CD4-positive, alpha-beta T cell treated with Interferon alpha-2 for 1 hour (primary cell): ENCODE measurements around the gene GSTO1.
"Not testable (repeated sequence)": the region's sequence is repeated elsewhere in the genome, so short reads cannot be mapped to it uniquely, and the experiment has no call there.

Experiments
- DNase-seq, 2 donors: peaks; one replicate each; pipeline ENCODE4 v3.0.0-alpha.2; 2020 to 2022

The GSTO1 gene

DNA sequence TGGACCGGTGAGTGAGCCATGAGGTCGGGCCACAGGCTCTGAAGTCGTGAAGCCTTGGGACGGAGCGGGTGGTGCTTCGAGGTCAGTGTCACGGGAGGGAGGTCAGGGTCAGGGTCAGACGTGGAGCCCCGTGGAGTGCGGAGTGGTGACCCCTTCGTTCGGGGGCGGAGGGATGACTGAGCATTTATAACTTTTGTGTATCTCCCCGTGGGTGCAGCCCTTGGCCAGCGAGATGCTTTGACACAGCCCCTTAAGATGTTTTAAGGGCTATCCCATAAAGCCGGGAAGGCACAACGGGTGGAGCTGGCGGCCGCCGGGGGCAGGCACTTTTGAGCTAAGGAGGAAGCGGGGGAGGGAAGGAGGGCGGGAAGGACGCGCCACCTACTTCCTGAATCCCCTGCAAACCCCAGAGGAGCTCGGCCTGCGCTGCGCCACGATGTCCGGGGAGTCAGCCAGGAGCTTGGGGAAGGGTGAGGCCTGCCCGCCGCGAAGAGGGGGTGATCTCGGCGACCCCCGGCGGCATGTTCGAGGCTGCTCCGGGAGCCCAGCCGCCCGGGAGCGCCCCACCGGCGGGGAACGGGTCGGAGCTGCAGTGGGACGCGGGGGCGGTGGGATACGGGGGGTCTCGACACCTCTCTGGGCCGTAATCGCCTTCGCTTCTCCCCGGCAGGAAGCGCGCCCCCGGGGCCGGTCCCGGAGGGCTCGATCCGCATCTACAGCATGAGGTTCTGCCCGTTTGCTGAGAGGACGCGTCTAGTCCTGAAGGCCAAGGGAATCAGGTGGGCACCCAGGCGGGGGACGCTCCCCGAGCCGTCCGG lies at the start of gene GSTO1:
GSTO1 (plus strand) TSS at position 400 of the 818 bp plus-strand sequence; CDS start at position 437, 37 bp downstream.
- DNase-seq: peak; percentile 52 to 61

- no peak for DNase-seq
Observed at GRCh38 chr10:104208730-104209129, 46.0 kb upstream of the GSTO1 start.

- DNase-seq: peak; percentile 21 to 59
Observed at GRCh38 chr10:104209575-104210198, 45.0 kb upstream of the GSTO1 start.

DNA sequence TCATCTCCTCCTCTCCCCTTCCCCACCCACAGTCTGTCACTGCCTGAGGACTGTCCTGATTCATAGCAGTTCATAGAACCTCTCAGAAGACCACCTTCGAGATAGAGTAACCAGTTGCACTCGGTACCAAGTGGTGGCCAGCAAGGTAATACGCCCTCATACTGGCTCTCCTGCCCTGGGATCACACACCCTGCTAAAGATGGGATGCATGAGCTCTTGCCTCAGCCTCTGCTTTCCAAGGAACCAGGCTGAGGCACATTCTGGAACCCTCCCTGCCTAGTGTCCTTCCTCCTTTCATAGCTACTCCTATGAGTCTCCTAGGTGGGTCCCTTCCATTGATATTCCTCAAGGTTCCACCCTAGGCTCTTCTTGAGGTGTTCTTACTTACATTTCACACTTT lies 38.1 kb upstream of the GSTO1 start:
- DNase-seq: no peak

DNA sequence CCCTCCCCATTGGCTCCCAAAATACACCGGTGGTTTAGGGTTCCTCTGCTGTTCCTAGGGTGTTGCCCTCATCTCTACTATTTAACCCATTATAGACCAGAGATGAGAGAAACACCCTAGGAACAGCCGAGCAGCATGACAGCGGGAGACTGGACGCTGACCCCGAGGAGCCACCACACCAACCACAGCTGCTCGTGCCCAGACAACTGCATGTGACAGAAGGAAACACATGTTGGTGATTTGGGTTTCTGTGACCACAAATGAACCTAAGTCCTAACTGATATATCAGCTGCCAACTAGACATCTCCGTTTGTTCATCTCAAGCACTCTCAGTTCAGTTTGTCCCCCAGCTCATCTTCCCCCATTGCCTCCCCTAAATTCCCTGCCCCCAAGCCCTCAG lies 35.9 kb upstream of the GSTO1 start:
- no peak for DNase-seq

DNA sequence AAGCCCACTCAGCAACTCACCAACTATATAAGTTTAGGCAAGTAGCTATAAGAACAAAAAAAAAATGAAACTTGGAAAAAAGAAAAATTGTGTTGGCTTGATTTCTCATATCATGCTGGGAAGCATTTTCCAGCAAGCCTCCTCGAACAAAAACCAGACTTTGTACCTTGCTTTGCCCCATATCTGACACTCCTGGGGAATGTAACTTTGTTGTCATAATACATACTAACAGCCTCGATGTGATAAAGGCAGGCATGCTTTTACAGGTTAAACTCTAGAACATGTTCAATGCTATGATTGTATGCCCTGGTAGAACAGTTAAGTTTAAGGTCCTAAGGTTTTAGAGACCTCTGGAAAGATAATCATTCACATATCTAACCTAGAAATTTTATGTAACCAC lies 34.2 kb upstream of the GSTO1 start:
- DNase-seq: no peak

GRCh38 chr10:104223304-104223703 lies 31.4 kb upstream of the GSTO1 start:
- DNase-seq: no peak

GRCh38 chr10:104230490-104230889 lies 24.2 kb upstream of the GSTO1 start:
- DNase-seq: no peak

GRCh38 chr10:104231784-104232612 lies 22.7 kb upstream of the GSTO1 start, which contains the start of gene CFAP43:
Gene CFAP43, minus strand, starts transcription at chr10:104232364. Its CDS starts 118 bp downstream, at chr10:104232246.
- DNase-seq: peak; percentile 98 to 99

GRCh38 chr10:104232613-104233102 lies 22.0 kb upstream of the GSTO1 start:
- no peak for DNase-seq

GRCh38 chr10:104233817-104234216 lies 20.9 kb upstream of the GSTO1 start:
- DNase-seq: no peak

DNA sequence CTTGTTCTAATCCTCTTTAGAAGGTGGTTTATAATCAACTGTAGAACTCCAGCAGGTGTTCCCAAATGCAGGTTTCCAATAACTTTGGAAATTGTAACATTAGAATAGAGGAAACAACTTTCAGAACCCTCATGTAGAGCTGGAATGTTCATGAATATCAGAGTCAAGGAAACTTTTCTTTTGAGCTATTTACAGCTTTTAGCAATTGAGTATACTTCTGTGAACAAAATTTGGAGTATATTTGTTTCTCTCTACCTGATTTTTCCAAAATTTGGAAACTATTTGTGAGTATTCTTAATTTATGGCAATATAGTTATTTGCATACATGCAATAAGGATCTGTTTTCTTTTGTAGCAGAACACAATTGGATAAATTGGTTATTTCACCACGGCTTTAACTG lies 19.8 kb upstream of the GSTO1 start:
- no peak for DNase-seq

DNA sequence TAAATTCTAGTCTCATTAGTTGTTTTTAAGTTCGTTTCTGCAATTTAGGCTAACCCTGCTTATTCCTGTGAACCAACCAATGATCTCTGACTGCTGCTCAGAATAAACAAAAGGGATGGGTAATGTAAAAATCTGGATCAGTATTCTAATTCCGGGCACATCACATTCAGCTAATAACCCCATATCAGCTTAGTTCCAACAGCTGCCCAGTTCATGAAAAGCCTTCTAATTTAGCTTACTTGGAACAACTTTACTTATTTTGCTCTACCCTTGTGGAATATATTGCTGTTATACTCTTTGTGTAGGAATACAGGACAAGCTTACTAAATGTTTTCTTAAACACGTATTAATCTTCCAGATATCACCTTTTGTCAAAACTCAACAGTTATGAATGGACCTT lies 18.9 kb upstream of the GSTO1 start:
- DNase-seq: no peak

GRCh38 chr10:104240078-104240477 lies 14.6 kb upstream of the GSTO1 start:
- no peak for DNase-seq

DNA sequence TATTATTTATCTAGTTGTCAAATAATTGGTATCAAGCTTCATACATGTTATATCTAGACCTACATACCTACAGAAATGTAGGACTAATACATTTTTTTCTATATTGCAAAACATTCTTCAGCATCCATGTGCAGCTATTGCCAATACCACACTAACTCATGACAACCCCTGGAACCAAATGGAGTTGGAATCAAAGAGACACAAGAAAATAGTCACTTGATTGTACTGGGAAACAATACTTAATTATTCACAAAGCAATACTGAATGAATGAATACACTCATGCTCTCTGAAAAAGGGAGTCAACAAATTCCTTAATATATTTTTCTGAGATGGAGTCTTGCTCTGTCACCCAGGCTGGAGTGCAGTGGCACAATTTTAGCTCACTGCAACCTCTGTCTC lies 12.1 kb upstream of the GSTO1 start:
- DNase-seq: no peak

- not testable (repeated sequence) for DNase-seq
Observed at GRCh38 chr10:104243009-104243408, 11.7 kb upstream of the GSTO1 start.

DNA sequence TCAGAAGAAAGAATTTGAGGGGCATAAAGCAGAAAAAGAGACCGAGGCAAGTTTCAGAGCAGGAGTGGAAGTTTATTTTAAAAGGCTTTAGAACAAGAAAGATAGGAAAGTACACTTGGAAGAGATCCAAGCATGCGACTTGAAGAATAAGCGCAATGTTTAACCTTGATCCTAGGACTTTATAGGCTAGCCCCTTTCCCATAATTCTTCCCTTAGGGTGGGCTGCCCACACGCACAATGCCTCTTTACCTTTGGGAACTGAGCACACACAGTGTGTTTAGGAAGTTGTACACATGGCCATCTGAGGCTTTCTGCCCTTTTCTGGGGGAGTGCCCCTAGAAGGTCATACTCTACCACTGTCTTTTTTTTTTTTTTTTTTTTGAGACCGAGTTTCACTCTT lies 11.2 kb upstream of the GSTO1 start:
- no peak for DNase-seq

- DNase-seq: no peak
Observed at GRCh38 chr10:104245066-104245632, 9.5 kb upstream of the GSTO1 start.

GRCh38 chr10:104246976-104247375 lies 7.7 kb upstream of the GSTO1 start:
- peak; percentile 26 to 70 for DNase-seq

DNA sequence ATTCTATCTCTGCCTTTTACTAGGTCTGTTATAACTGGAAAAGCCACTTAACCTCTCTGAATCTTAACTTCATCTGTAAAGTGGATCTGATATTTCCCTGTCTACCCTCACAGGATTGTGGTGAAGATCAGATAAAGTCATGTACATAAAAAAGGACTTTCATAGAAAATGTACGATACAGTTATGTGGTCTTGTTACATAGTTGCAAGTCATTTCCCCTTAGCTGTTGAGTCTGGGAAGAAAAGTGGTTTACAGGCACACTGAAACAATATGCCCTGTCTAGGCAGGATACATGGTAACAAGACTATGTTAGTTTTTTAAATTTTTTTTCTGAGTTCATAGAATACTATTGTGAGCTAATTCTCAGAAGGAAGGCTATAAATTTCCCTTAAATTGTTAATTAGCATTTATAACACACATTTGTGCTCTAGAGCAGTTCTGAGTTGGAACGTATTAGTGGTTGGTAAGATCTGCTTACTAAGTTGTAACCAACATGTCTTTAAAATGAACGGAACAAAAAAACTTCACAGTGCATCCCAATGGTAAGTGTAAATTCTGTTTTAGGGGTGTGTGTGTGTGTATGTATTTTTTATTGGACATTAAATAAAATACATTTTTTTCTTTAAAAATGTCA lies 7.1 kb upstream of the GSTO1 start:
- DNase-seq: no peak

GRCh38 chr10:104248931-104249330 lies 5.8 kb upstream of the GSTO1 start:
- DNase-seq: not testable (repeated sequence)

GRCh38 chr10:104250371-104250770 lies 4.3 kb upstream of the GSTO1 start:
- no peak for DNase-seq
